IMR-90 (cell line): ENCODE results near the gene THRA. TPM values are rescaled to one million over a fixed set of nuclear protein-coding genes. Genes with fewer than 3 reads are reported as not detected.
A peak's percentile ranks its signal among the peaks of the same experiment; 100 is the strongest.

Source experiments
- ATAC-seq: fragments of 200-7000 bp; cut with Tn5 transposase; 2 replicates; pipeline ENCODE4 v1.9.1; 2020; ENCODE audit warnings: low read depth, mild to moderate bottlenecking, moderate library complexity
- BruUV-seq: library from RNA; stranded (reverse); fragments of 400-500 nt; replicated peaks from 2 replicates; lab custom pipeline; 2021; lab: Mats Ljungman, UMichigan
- CTCF ChIA-PET: fragments of 300-600 bp; formaldehyde crosslinking; extraction: SDS; loops from one replicate; lab custom pipeline; 2021; ENCODE audit warnings: antibody characterized with exemption; lab: Yijun Ruan, JAX
- POLR2A ChIA-PET: fragments of 300-600 bp; sonication (Branson Sonifier 250); formaldehyde crosslinking; loops from one replicate; lab custom pipeline; 2022; ENCODE audit warnings: antibody characterized with exemption; ENCODE audit not compliant: unreplicated experiment; lab: Charles Lee
- DNase-seq: peaks from one replicate; pipeline ENCODE4 v3.0.0; 2013
- H2AFZ ChIP-seq: replicated peaks from 2 replicates; pipeline ENCODE3; 2013; ENCODE audit warnings: low read length, mild to moderate bottlenecking; ENCODE audit not compliant: poor library complexity
- H2AK5ac ChIP-seq: 2 replicates; pipeline ENCODE4 v1.6.1; 2013; ENCODE audit warnings: low read depth, low read length, inconsistent platforms
- H2AK9ac ChIP-seq: replicated peaks from 2 replicates; pipeline ENCODE3; 2013; ENCODE audit warnings: mild to moderate bottlenecking, low read depth, low read length, moderate library complexity; ENCODE audit not compliant: poor library complexity
- H2BK120ac ChIP-seq: 2 replicates; pipeline ENCODE4 v1.6.1; 2013; ENCODE audit warnings: low read depth, low read length, inconsistent platforms
- H2BK15ac ChIP-seq: 3 replicates; pipeline ENCODE4 v1.6.1; 2013; ENCODE audit warnings: low read depth, low read length, inconsistent platforms
- H2BK20ac ChIP-seq: 2 replicates; pipeline ENCODE4 v1.6.1; 2013; ENCODE audit warnings: low read depth, mild to moderate bottlenecking, inconsistent platforms, low read length, moderate library complexity
- H2BK5ac ChIP-seq: 2 replicates; pipeline ENCODE4 v1.6.1; 2013; ENCODE audit warnings: mild to moderate bottlenecking, low read depth, low read length, inconsistent platforms; ENCODE audit not compliant: poor library complexity, severe bottlenecking
- H3K14ac ChIP-seq: replicated peaks from 2 replicates; pipeline ENCODE4 v1.6.1; 2013; ENCODE audit warnings: low read depth, low read length, inconsistent platforms
- H3K18ac ChIP-seq: 2 replicates; pipeline ENCODE4 v1.6.1; 2013; ENCODE audit warnings: low read depth, low read length, control low read depth
- H3K23ac ChIP-seq: 2 replicates; pipeline ENCODE4 v1.6.1; 2013; ENCODE audit warnings: low read depth, low read length, inconsistent platforms
- H3K27ac ChIP-seq: 2 replicates; pipeline ENCODE4 v1.5.1; 2013; ENCODE audit warnings: mild to moderate bottlenecking, control low read depth, low read length; ENCODE audit not compliant: insufficient read depth
- H3K27me3 ChIP-seq: 2 replicates; pipeline ENCODE4 v1.6.1; 2013; ENCODE audit warnings: low read length; ENCODE audit not compliant: control insufficient read depth, insufficient read depth
- H3K36me3 ChIP-seq: 2 replicates; pipeline ENCODE4 v1.6.1; 2013; ENCODE audit warnings: low read length, mixed read lengths; ENCODE audit not compliant: control insufficient read depth, insufficient read depth
- H3K4ac ChIP-seq: 2 replicates; pipeline ENCODE4 v1.6.1; 2013; ENCODE audit warnings: low read depth, low read length, inconsistent platforms
- H3K4me1 ChIP-seq: 2 replicates; pipeline ENCODE4 v1.6.1; 2013; ENCODE audit warnings: low read length, mixed read lengths; ENCODE audit not compliant: control insufficient read depth, insufficient read depth
- H3K4me2 ChIP-seq: 2 replicates; pipeline ENCODE4 v1.6.1; 2013; ENCODE audit warnings: low read depth, mild to moderate bottlenecking, control low read depth, low read length, moderate library complexity
- H3K4me3 ChIP-seq: 2 replicates; pipeline ENCODE4 v1.5.1; 2013; ENCODE audit warnings: low read depth, mild to moderate bottlenecking, control low read depth, low read length, moderate library complexity; ENCODE audit not compliant: insufficient read depth
- H3K56ac ChIP-seq: 2 replicates; pipeline ENCODE4 v1.6.1; 2013; ENCODE audit warnings: low read length, inconsistent platforms; ENCODE audit not compliant: insufficient read depth; ENCODE audit errors: extremely low read depth
- H3K79me1 ChIP-seq, 2 experiments: 2 replicates each; pipeline ENCODE4 v1.6.1; 2013; ENCODE audit warnings: low read length in 2 of 2, inconsistent platforms in 1 of 2, low read depth in 1 of 2
- H3K9ac ChIP-seq: 2 replicates; pipeline ENCODE4 v1.6.1; 2013; ENCODE audit warnings: low read depth, low read length, control low read depth
- H3K9me1 ChIP-seq: 2 replicates; pipeline ENCODE4 v1.6.1; 2013; ENCODE audit warnings: low read length, inconsistent platforms; ENCODE audit not compliant: insufficient read depth
- H3K9me3 ChIP-seq: 2 replicates; pipeline ENCODE4 v1.6.1; 2013; ENCODE audit warnings: low read length; ENCODE audit not compliant: control insufficient read depth, insufficient read depth
- H4K20me1 ChIP-seq: 2 replicates; pipeline ENCODE4 v1.6.1; 2013; ENCODE audit warnings: low read length, inconsistent platforms; ENCODE audit not compliant: insufficient read depth
- H4K5ac ChIP-seq: 2 replicates; pipeline ENCODE4 v1.6.1; 2013; ENCODE audit warnings: mild to moderate bottlenecking, low read depth, low read length, control low read depth
- H4K8ac ChIP-seq, 2 experiments: 2 replicates each; pipeline ENCODE4 v1.6.1; 2013; ENCODE audit warnings: low read depth in 2 of 2, low read length in 2 of 2, control low read depth in 1 of 2, inconsistent platforms in 1 of 2
- H4K91ac ChIP-seq: 2 replicates; pipeline ENCODE4 v1.6.1; 2013; ENCODE audit warnings: low read depth, low read length, inconsistent platforms; ENCODE audit not compliant: insufficient read depth
- BHLHE40 ChIP-seq: fragments of 150-350 bp; IDR thresholded peaks from 2 replicates; pipeline ENCODE4 v1.6.1; 2016; ENCODE audit warnings: mild to moderate bottlenecking, low read depth, low read length
- CEBPB ChIP-seq: IDR thresholded peaks from 2 replicates; pipeline ENCODE4 v1.6.1; 2012; ENCODE audit warnings: low read depth, low read length, improper control_type of control experiment
- CHD1 ChIP-seq: IDR thresholded peaks from 2 replicates; pipeline ENCODE4 v1.6.1; 2012; ENCODE audit warnings: low read depth, low read length, improper control_type of control experiment
- FOS ChIP-seq: fragments of 150-350 bp; IDR thresholded peaks from 2 replicates; pipeline ENCODE4 v1.6.1; 2016; ENCODE audit warnings: low read depth, low read length
- MAFK ChIP-seq: IDR thresholded peaks from 2 replicates; pipeline ENCODE4 v1.6.1; 2012; ENCODE audit warnings: low read depth, low read length, improper control_type of control experiment
- MAZ ChIP-seq: IDR thresholded peaks from 2 replicates; pipeline ENCODE4 v1.6.1; 2012; ENCODE audit warnings: low read depth, mild to moderate bottlenecking, low read length, improper control_type of control experiment, moderate library complexity, borderline replicate concordance
- MXI1 ChIP-seq: IDR thresholded peaks from 2 replicates; pipeline ENCODE4 v1.6.1; 2012; ENCODE audit warnings: low read depth, mild to moderate bottlenecking, low read length, moderate library complexity, borderline replicate concordance
- NFE2L2 ChIP-seq: fragments of 150-350 bp; IDR thresholded peaks from 2 replicates; pipeline ENCODE4 v1.6.1; 2016; ENCODE audit warnings: low read depth, mild to moderate bottlenecking, low read length
- POLR2A ChIP-seq: IDR thresholded peaks from 2 replicates; pipeline ENCODE4 v1.6.1; 2012; ENCODE audit warnings: mild to moderate bottlenecking, low read depth, low read length
- RAD21 ChIP-seq: IDR thresholded peaks from 2 replicates; pipeline ENCODE4 v1.6.1; 2012; ENCODE audit warnings: low read length, improper control_type of control experiment
- RCOR1 ChIP-seq: IDR thresholded peaks from 2 replicates; pipeline ENCODE4 v1.6.1; 2012; ENCODE audit warnings: mild to moderate bottlenecking, low read length, improper control_type of control experiment; ENCODE audit not compliant: insufficient replicate concordance
- RFX5 ChIP-seq: IDR thresholded peaks from 2 replicates; pipeline ENCODE4 v1.8.0; 2012; ENCODE audit warnings: low read depth, mild to moderate bottlenecking, low read length, moderate library complexity
- SMC3 ChIP-seq: fragments of 150-350 bp; IDR thresholded peaks from 2 replicates; pipeline ENCODE4 v1.6.1; 2016; ENCODE audit warnings: low read depth, mild to moderate bottlenecking, antibody characterized with exemption, low read length, moderate library complexity
- WGBS, 2 experiments: methylation state at CpG; one replicate each; pipeline versions ENCODE4 v1.1.5 to v1.1.7; 2013; ENCODE audit warnings: missing lambda C conversion rate in 2 of 2; ENCODE audit not compliant: insufficient read length in 1 of 2; ENCODE audit errors: extremely low coverage in 2 of 2; 5-methylcytosine and 5-hydroxymethylcytosine counted together
- dilution Hi-C: fragments of 300-500 bp; cut with HindIII; formaldehyde crosslinking; loops from one replicate; pipeline ENCODE4 v1.14.3; 2018; ENCODE audit warnings: low sequenced_read_pairs; ENCODE audit not compliant: unreplicated experiment
- in situ Hi-C: fragments of 300-500 bp; cut with MboI; formaldehyde crosslinking; loops from 3 replicates; pipeline ENCODE4 v1.14.3; 2019; ENCODE audit warnings: low sequenced_read_pairs, inconsistent platforms, mixed read lengths
- intact Hi-C: fragments of 100-400 bp; cut with micrococcal nuclease; formaldehyde crosslinking; loops from 2 replicates; pipeline ENCODE4 v1.10.0; 2022
- polyA plus RNA-seq, 3 experiments: library from polyadenylated mRNA; depleted of rRNA; stranded (reverse); fragments of >200 nt; gene quantifications; 2 replicates each; pipeline ENCODE4 v1.2.3, GENCODE V29; 2012; ENCODE audit warnings: low replicate concordance in 1 of 3
- total RNA-seq: library from RNA; depleted of rRNA; stranded (reverse); fragments of >200 nt; gene quantifications from 2 replicates; pipeline ENCODE4 v1.2.3, GENCODE V29; 2012
- TF ChIP-seq, protein P1 (sequence below): fragments of 150-350 bp; IDR thresholded peaks from 2 replicates; pipeline ENCODE4 v1.6.1; 2017; ENCODE audit warnings: mild to moderate bottlenecking, antibody characterized with exemption, low read length, low read depth
- TF ChIP-seq, protein P2 (sequence below): conservative IDR thresholded peaks from 2 replicates; pipeline ENCODE4 v1.5.1; 2012; ENCODE audit warnings: mild to moderate bottlenecking, low read depth, low read length, improper control_type of control experiment
- TF ChIP-seq, protein P3 (sequence below): fragments of 150-350 bp; IDR thresholded peaks from 2 replicates; pipeline ENCODE4 v1.6.1; 2016; ENCODE audit warnings: low read depth, mild to moderate bottlenecking, low read length, moderate library complexity, borderline replicate concordance

Gene THRA
- total and polyA plus RNA-seq, 2 of the 4 experiments (the other 2 are of a cell fraction), result 22.0 to 23.4 TPM

DNA sequence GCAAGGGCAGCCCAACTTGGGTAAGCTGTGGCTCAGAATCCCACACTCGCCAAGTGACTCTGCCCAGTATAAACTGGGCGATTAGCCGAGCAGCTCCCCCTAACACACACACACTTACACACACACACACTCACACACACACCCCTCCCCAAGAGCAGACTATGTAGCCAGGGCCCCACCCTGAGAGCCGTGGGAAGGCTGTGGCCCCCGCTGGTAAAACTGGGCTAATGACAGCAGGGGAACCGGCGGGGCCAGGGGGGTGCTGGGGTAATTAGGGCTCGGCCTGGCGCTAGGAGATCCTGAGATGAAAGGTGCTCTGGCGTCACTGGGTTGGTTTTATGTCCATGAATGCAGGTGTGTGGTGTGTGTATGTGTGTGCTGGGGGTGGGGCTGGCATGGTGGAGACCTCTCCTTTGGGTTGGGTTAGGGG, 1.1 kb upstream of the THRA start:
- ChIA-PET POLR2A (no interaction called here), CTCF (interaction anchor here (0.6 to 2.0 kb wide), 2 partner anchors 25 to 83 kb away, joined by 3 to 10 read pairs; no protein-coding TSS in a partner anchor)
- no TSS peak for BruUV-seq
- no peaks in the 10 kb centered on the region for H3K36me3 ChIP-seq
- H3K79me1 ChIP-seq, result peaks cover 14 to 36% of the 10 kb centered on the region in 2 experiments
- H2BK5ac ChIP-seq, result no peak overlapping the region
- 0 out of 2 replicates have a peak overlapping the region, but pooled peaks have one; percentile 15 for H2AK5ac ChIP-seq
- DNase-seq (no peak), ATAC-seq (no peak)
- WGBS, 2 experiments, result 66% methylated on average over 6 of the region's 10 CpGs; no CpG with 5 or more reads in 1 of the 2 experiments
- 0 out of 3 replicates have a peak overlapping the region, but pooled peaks have one; percentile 80 for H2BK15ac ChIP-seq
- H2BK120ac ChIP-seq, result no peak overlapping the region
- H3K4ac ChIP-seq, result no peak overlapping the region
- in situ Hi-C loops (no loop called here), dilution Hi-C loops (no loop called here), intact Hi-C loops (loop anchor here (2.0 kb wide), 1 partner anchor 25 kb away; no protein-coding TSS in a partner anchor)
- H2BK20ac ChIP-seq, result no peak overlapping the region
- H3K56ac ChIP-seq, result no peak overlapping the region
- no peak overlapping the region for H3K4me3 ChIP-seq
- peaks cover 22% of the 10 kb centered on the region for H3K4me1 ChIP-seq
- H3K14ac ChIP-seq, result no peak overlapping the region
- no peak overlapping the region for H4K91ac ChIP-seq
- peak overlapping the region; percentile 87 for H2AK9ac ChIP-seq
- H3K27me3 ChIP-seq, result no peaks in the 10 kb centered on the region
- peak overlapping the region; percentile 82; the same call in 1 of the 2 replicates for H3K23ac ChIP-seq
- peak overlapping the region; percentile 88 for H2AFZ ChIP-seq
- peaks cover 16% of the 10 kb centered on the region for H3K9me1 ChIP-seq
- H4K8ac ChIP-seq, result no peak overlapping the region
- no peaks in the 10 kb centered on the region for H3K9me3 ChIP-seq
- no peak overlapping the region for H4K5ac ChIP-seq
- no peak overlapping the region for H3K27ac ChIP-seq
- no peak overlapping the region for H3K4me2 ChIP-seq
- no peak overlapping the region for H3K9ac ChIP-seq
- no peak overlapping the region for H3K18ac ChIP-seq
- H4K20me1 ChIP-seq, result peaks cover 24% of the 10 kb centered on the region; the same call in 1 of the 2 replicates
- TF ChIP-seq RAD21, result no peak
- no peak for TF ChIP-seq POLR2A
- TF ChIP-seq SMC3, result no peak
- no peak for TF ChIP-seq MAZ
- TF ChIP-seq, protein P1, sequence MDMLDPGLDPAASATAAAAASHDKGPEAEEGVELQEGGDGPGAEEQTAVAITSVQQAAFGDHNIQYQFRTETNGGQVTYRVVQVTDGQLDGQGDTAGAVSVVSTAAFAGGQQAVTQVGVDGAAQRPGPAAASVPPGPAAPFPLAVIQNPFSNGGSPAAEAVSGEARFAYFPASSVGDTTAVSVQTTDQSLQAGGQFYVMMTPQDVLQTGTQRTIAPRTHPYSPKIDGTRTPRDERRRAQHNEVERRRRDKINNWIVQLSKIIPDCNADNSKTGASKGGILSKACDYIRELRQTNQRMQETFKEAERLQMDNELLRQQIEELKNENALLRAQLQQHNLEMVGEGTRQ, result no peak
- TF ChIP-seq MXI1, result no peak
- TF ChIP-seq, protein P2, sequence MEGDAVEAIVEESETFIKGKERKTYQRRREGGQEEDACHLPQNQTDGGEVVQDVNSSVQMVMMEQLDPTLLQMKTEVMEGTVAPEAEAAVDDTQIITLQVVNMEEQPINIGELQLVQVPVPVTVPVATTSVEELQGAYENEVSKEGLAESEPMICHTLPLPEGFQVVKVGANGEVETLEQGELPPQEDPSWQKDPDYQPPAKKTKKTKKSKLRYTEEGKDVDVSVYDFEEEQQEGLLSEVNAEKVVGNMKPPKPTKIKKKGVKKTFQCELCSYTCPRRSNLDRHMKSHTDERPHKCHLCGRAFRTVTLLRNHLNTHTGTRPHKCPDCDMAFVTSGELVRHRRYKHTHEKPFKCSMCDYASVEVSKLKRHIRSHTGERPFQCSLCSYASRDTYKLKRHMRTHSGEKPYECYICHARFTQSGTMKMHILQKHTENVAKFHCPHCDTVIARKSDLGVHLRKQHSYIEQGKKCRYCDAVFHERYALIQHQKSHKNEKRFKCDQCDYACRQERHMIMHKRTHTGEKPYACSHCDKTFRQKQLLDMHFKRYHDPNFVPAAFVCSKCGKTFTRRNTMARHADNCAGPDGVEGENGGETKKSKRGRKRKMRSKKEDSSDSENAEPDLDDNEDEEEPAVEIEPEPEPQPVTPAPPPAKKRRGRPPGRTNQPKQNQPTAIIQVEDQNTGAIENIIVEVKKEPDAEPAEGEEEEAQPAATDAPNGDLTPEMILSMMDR, result no peak
- TF ChIP-seq CHD1, result no peak
- no peak for TF ChIP-seq CEBPB
- TF ChIP-seq, protein P3, sequence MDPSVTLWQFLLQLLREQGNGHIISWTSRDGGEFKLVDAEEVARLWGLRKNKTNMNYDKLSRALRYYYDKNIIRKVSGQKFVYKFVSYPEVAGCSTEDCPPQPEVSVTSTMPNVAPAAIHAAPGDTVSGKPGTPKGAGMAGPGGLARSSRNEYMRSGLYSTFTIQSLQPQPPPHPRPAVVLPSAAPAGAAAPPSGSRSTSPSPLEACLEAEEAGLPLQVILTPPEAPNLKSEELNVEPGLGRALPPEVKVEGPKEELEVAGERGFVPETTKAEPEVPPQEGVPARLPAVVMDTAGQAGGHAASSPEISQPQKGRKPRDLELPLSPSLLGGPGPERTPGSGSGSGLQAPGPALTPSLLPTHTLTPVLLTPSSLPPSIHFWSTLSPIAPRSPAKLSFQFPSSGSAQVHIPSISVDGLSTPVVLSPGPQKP, result no peak
- no peak for TF ChIP-seq NFE2L2
- no peak for TF ChIP-seq RFX5
- no peak for TF ChIP-seq RCOR1
- TF ChIP-seq MAFK, result no peak
- no peak for TF ChIP-seq BHLHE40
- no peak for TF ChIP-seq FOS
